Osteocyte (in vitro differentiated cells): ENCODE results near the gene BMPR2. TPM values are rescaled to one million over a fixed set of nuclear protein-coding genes. Genes with fewer than 3 reads are reported as not detected.
A peak's percentile ranks its signal among the peaks of the same experiment; 100 is the strongest.

Experiments used
- DNase-seq: peaks from one replicate; pipeline ENCODE4 v3.0.0; 2021; ENCODE audit warnings: mixed read lengths; ENCODE audit not compliant: unreplicated experiment; ENCODE audit errors: extremely low spot score
- H3K27ac Mint-ChIP-seq: one replicate; pipeline ENCODE4 v1.8.0; 2021; ENCODE audit warnings: mild to moderate bottlenecking, mixed read lengths; ENCODE audit not compliant: unreplicated experiment
- H3K27me3 Mint-ChIP-seq: one replicate; pipeline ENCODE4 v1.8.0; 2021; ENCODE audit warnings: mixed read lengths; ENCODE audit not compliant: unreplicated experiment
- H3K36me3 Mint-ChIP-seq: one replicate; pipeline ENCODE4 v1.8.0; 2021; ENCODE audit warnings: mixed read lengths; ENCODE audit not compliant: unreplicated experiment
- H3K4me1 Mint-ChIP-seq: one replicate; pipeline ENCODE4 v1.8.0; 2021; ENCODE audit warnings: mixed read lengths; ENCODE audit not compliant: unreplicated experiment
- H3K4me3 Mint-ChIP-seq: one replicate; pipeline ENCODE4 v1.8.0; 2021; ENCODE audit warnings: mild to moderate bottlenecking, moderate library complexity, mixed read lengths; ENCODE audit not compliant: unreplicated experiment
- H3K9me3 Mint-ChIP-seq: one replicate; pipeline ENCODE4 v1.8.0; 2021; ENCODE audit warnings: mixed read lengths; ENCODE audit not compliant: unreplicated experiment
- total RNA-seq: library from RNA; stranded (reverse); gene quantifications from 2 replicates; pipeline ENCODE4 v1.2.1, GENCODE V29; 2021
- TF ChIP-seq, protein P1 (sequence below): fragments of 200-600 bp; sonication (generic); IDR thresholded peaks from 2 replicates; pipeline ENCODE4 v1.5.0; 2021; ENCODE audit warnings: antibody characterized with exemption, mild to moderate bottlenecking, moderate library complexity

The BMPR2 gene
- total RNA-seq, 1 donor from 2014 or later, result 92.3 TPM

DNA sequence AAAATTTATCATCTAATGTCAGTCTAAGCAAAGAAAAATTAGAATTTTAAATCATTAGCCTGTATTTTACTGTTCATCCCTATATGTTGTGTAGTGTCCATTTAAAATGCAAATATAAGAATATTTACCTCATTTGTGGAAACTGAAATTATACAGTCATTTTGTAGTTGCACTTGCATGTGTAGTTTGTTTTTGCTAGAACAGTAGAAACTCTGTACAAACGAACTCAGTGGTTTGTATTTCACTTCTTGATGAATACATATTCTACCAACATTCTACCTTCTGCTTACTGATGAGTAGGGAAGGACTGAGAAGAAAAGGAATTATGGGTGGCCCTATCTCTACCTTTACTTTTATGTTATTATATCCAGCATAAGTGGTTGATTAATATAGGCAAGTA, 29.7 kb downstream of the BMPR2 start:
- DNase-seq, result no peak
- Mint-ChIP-seq H3K4me1 (peaks cover 24% of the 10 kb centered on the region), H3K27ac (no peak overlapping the region)

DNA sequence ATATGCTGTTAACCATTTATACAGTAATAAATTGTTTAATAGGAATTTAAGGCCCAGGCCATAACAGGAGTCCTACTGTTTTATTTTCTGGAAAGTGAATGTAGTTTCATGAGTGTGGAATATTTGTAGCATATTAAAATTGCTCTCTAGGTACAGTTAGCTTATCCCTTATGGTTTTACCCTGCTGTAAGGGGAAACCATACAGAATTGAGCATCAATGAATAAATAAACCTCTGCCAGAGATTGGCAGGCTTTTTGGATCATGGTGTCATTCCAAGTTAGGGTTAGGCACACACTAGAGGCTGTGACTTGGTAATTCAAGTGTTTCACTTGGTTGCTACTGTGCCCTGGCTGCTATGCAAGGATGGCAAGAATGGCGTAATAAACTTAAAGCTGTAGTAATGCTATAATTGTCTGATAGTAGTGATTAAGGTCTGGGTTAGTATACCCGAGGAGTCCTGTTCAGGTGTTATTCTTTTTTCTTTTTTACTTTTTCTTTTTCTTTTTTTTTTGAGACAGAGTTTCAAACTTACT, 30.4 kb downstream of the BMPR2 start:
- Mint-ChIP-seq H3K27me3 (no peaks in the 10 kb centered on the region), H3K4me1 (peaks cover 26% of the 10 kb centered on the region), H3K9me3 (no peaks in the 10 kb centered on the region), H3K4me3 (no peak overlapping the region), H3K27ac (peak overlapping the region; percentile 38), H3K36me3 (peaks cover 4% of the 10 kb centered on the region)
- TF ChIP-seq, protein P1, sequence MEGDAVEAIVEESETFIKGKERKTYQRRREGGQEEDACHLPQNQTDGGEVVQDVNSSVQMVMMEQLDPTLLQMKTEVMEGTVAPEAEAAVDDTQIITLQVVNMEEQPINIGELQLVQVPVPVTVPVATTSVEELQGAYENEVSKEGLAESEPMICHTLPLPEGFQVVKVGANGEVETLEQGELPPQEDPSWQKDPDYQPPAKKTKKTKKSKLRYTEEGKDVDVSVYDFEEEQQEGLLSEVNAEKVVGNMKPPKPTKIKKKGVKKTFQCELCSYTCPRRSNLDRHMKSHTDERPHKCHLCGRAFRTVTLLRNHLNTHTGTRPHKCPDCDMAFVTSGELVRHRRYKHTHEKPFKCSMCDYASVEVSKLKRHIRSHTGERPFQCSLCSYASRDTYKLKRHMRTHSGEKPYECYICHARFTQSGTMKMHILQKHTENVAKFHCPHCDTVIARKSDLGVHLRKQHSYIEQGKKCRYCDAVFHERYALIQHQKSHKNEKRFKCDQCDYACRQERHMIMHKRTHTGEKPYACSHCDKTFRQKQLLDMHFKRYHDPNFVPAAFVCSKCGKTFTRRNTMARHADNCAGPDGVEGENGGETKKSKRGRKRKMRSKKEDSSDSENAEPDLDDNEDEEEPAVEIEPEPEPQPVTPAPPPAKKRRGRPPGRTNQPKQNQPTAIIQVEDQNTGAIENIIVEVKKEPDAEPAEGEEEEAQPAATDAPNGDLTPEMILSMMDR, result no peak
- no peak for DNase-seq

More for the DNA sequence above, 29.7 kb downstream of the BMPR2 start:
- H3K27me3 Mint-ChIP-seq, result no peaks in the 10 kb centered on the region
- no peaks in the 10 kb centered on the region for H3K9me3 Mint-ChIP-seq
- no peak overlapping the region for H3K4me3 Mint-ChIP-seq
- peaks cover 2% of the 10 kb centered on the region for H3K36me3 Mint-ChIP-seq
- TF ChIP-seq, protein P1, result no peak

DNA sequence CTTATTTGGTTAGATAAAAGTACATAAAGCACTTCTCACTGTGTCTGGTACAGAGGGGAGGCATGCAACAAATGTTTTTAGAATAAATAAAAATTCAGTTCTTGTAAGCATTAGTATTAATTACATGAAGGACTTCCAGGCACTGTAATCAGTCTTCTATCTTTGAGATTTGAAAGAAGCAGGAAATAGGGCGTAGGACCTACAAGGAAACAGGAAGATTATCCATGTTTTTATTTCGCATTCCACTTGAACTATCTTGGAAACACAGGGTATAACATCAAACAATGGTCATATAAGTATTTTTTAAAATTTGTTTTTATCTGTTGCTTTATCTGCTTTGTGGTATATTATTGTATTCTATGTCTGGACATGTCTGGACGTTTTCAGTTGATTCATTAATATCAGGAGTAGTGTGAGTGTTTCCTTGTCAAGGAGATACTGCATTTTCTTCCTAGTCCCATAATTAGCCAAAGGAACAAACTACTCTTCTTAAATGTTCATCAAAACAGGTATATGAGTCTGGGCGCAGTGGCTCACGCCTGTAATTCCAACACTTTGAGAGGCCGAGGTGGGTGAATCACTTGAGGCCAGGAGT, 32.5 kb downstream of the BMPR2 start:
- Mint-ChIP-seq H3K4me3 (no peak overlapping the region), H3K36me3 (peaks cover 5% of the 10 kb centered on the region), H3K4me1 (peaks cover 27% of the 10 kb centered on the region), H3K27me3 (no peaks in the 10 kb centered on the region), H3K27ac (peak overlapping the region; percentile 50), H3K9me3 (no peaks in the 10 kb centered on the region)
- DNase-seq, result no peak
- TF ChIP-seq, protein P1, result no peak

DNA sequence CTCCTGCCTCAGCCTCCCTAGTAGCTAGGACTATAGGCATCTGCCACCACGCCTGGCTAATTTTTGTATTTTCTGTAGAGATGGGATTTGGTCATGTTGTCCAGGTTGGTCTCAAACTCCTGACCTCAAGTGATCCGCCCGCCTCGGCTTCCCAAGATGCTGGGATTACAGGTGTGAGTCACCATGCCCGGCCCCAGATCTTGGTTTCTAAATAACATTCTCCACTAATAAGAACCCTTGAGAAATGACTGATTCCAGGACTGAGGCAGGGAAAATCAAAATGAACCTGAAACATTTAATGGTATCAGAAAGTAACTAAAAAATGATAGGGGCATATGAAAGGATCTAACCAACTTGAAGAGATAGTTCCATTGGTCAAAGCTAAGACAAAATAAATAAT, 34.0 kb downstream of the BMPR2 start:
- no peak overlapping the region for H3K27ac Mint-ChIP-seq
- DNase-seq, result no peak
- TF ChIP-seq, protein P1, result no peak
- peaks cover 31% of the 10 kb centered on the region for H3K4me1 Mint-ChIP-seq
- H3K4me3 Mint-ChIP-seq, result no peak overlapping the region
- H3K36me3 Mint-ChIP-seq, result peaks cover 5% of the 10 kb centered on the region
- H3K27me3 Mint-ChIP-seq, result no peaks in the 10 kb centered on the region
- H3K9me3 Mint-ChIP-seq, result no peaks in the 10 kb centered on the region

DNA sequence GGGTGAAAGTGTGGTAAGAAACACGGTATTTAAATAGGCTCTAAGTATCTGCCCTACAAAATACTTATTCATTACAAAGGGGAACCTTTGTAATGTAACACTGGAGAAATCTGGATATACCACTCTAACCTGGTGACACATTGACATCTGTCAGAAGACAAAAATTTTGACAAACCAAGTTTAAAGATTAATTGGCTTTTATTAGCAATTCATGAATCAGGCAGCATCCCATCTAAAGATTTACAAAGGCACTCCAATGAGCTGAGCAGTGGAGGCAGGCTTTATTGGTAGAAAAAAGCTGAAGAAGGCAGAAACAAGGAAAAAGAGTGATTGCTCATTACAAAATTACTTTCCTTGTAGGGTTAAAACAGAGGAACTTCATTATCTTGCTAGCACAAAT, 35.0 kb downstream of the BMPR2 start:
- H3K4me1 Mint-ChIP-seq, result peaks cover 26% of the 10 kb centered on the region
- no peak overlapping the region for H3K4me3 Mint-ChIP-seq
- no peaks in the 10 kb centered on the region for H3K9me3 Mint-ChIP-seq
- no peak overlapping the region for H3K27ac Mint-ChIP-seq
- TF ChIP-seq, protein P1, result no peak
- peaks cover 11% of the 10 kb centered on the region for H3K36me3 Mint-ChIP-seq
- no peak for DNase-seq
- no peaks in the 10 kb centered on the region for H3K27me3 Mint-ChIP-seq
